Endodermal cell (in vitro differentiated cells): ENCODE results near the gene MAN2B1. TPM values are rescaled to one million over a fixed set of nuclear protein-coding genes. Genes with fewer than 3 reads are reported as not detected.

ENCODE experiments used
- DNase-seq: peaks from one replicate; pipeline ENCODE4 v3.0.0-alpha.2; 2017
- H3K27ac ChIP-seq: 2 replicates; pipeline ENCODE4 v1.5.1; 2013; ENCODE audit warnings: mild to moderate bottlenecking, low read depth, low read length, moderate library complexity
- H3K27me3 ChIP-seq: 2 replicates; pipeline ENCODE4 v1.6.1; 2013; ENCODE audit warnings: mild to moderate bottlenecking, low read length, moderate library complexity; ENCODE audit not compliant: insufficient read depth, control insufficient read depth, poor library complexity, severe bottlenecking
- H3K36me3 ChIP-seq: 2 replicates; pipeline ENCODE4 v1.7.0; 2013; ENCODE audit warnings: mild to moderate bottlenecking, low read length, moderate library complexity; ENCODE audit not compliant: control insufficient read depth, insufficient read depth
- H3K4me1 ChIP-seq: one replicate; pipeline ENCODE4 v1.7.0; 2013; ENCODE audit warnings: low read length; ENCODE audit not compliant: control insufficient read depth, insufficient read depth
- H3K4me3 ChIP-seq: 2 replicates; pipeline ENCODE4 v1.5.1; 2013; ENCODE audit warnings: mild to moderate bottlenecking, low read length, moderate library complexity
- H3K9ac ChIP-seq: 2 replicates; pipeline ENCODE4 v1.6.1; 2013; ENCODE audit warnings: mild to moderate bottlenecking, low read length, moderate library complexity; ENCODE audit not compliant: poor library complexity, severe bottlenecking; ENCODE audit errors: extremely low read depth
- H3K9me3 ChIP-seq: 2 replicates; pipeline ENCODE4 v1.6.1; 2013; ENCODE audit warnings: mild to moderate bottlenecking, low read length, moderate library complexity; ENCODE audit not compliant: control insufficient read depth
- H3K27ac Mint-ChIP-seq: 2 replicates; pipeline ENCODE4 v1.8.0; 2020; ENCODE audit warnings: mixed read lengths
- H3K27me3 Mint-ChIP-seq: 2 replicates; pipeline ENCODE4 v1.8.0; 2021; ENCODE audit warnings: mild to moderate bottlenecking, mixed read lengths; ENCODE audit not compliant: insufficient read depth
- H3K36me3 Mint-ChIP-seq: 2 replicates; pipeline ENCODE4 v1.8.0; 2020; ENCODE audit warnings: low read depth, mixed read lengths
- H3K4me1 Mint-ChIP-seq: 2 replicates; pipeline ENCODE4 v1.8.0; 2020; ENCODE audit warnings: mixed read lengths
- H3K4me3 Mint-ChIP-seq: 2 replicates; pipeline ENCODE4 v1.8.0; 2020; ENCODE audit warnings: mild to moderate bottlenecking, moderate library complexity, mixed read lengths
- H3K9me3 Mint-ChIP-seq: 2 replicates; pipeline ENCODE4 v1.8.0; 2020; ENCODE audit warnings: mild to moderate bottlenecking, mixed read lengths
- WGBS, 2 experiments: methylation state at CpG; one replicate each; pipeline versions ENCODE4 v1.1.5 to v1.1.7; 2013; ENCODE audit warnings: missing lambda C conversion rate in 2 of 2, mixed read lengths in 1 of 2; ENCODE audit not compliant: insufficient coverage in 1 of 2, insufficient read length in 1 of 2; 5-methylcytosine and 5-hydroxymethylcytosine counted together
- total RNA-seq, 2 donors: library from RNA; stranded (reverse); fragmentation: NEBNext Ultra II Directional in 1 of 2; extraction: Animal tissue kit (Norgen Biotek cat#: 25700) in 1 of 2; gene quantifications; 2 replicates in 1 of 2; 3 replicates in 1 of 2; pipeline ENCODE4 v1.2.1, GENCODE V29; 2021
- TF ChIP-seq, protein P1 (sequence below): fragments of 200-600 bp; sonication (generic); conservative IDR thresholded peaks from 2 replicates; pipeline ENCODE4 v1.5.0; 2021; ENCODE audit warnings: antibody characterized with exemption, mild to moderate bottlenecking

The MAN2B1 gene
- total RNA-seq, 2 donors from 2014 or later, result 101 to 113 TPM

DNA sequence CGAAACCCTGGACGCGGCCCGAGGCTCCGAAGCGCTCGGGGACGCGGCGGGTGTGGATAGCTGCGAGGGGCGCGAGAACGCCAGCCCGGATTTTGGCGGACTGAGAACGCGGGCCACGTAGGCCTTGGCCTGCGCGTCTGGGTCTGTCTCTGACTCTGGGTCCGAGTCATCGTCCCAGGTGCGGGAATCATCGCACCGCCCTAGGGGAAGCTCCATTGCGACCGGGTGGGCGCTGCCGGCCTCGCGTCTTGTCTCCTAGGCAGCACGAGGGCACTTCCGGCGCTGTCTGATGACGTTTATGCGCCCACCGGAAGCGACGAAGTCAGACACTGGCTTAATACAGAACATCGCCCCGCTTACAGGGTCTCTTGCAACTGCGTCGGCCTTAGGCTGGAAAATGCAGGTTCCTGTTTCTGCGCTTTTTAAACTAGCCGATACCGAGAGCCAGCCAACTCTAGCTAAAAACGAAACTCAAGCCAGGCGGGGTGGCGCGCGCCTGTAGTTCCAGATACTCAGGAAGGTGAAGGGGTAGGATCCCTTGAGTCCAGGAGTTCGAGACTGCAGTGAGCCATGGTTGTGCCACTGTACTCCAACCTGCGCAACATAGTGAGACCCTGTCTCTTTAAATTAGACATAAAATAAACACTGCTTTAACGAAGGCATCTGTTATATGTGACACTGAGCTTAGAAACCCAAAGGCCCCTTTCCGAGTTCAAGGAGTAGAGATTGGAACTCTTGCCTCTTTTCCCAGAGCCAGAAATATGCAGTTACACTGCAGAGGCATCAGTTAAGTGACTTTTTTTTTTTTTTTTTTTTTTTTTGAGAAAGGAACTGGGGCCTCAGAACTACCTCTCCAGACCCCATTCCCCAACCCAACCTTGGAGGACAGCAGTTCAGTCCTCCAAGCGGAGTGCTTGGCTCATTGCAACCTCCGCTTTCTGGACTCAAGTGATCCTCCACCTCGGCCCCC is 30.1 kb upstream of the MAN2B1 start, which contains the start of gene FBXW9:
Gene FBXW9 (minus strand): TSS at position 266 of the 970 bp plus-strand sequence. CDS start 50 bp downstream, at position 216.
- TF ChIP-seq, protein P1, sequence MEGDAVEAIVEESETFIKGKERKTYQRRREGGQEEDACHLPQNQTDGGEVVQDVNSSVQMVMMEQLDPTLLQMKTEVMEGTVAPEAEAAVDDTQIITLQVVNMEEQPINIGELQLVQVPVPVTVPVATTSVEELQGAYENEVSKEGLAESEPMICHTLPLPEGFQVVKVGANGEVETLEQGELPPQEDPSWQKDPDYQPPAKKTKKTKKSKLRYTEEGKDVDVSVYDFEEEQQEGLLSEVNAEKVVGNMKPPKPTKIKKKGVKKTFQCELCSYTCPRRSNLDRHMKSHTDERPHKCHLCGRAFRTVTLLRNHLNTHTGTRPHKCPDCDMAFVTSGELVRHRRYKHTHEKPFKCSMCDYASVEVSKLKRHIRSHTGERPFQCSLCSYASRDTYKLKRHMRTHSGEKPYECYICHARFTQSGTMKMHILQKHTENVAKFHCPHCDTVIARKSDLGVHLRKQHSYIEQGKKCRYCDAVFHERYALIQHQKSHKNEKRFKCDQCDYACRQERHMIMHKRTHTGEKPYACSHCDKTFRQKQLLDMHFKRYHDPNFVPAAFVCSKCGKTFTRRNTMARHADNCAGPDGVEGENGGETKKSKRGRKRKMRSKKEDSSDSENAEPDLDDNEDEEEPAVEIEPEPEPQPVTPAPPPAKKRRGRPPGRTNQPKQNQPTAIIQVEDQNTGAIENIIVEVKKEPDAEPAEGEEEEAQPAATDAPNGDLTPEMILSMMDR, result no peak
- H3K27me3 Mint-ChIP-seq, result no peaks in the 10 kb centered on the region
- peak within 1 kb of the TSS; percentile 97 for H3K27ac Mint-ChIP-seq
- peaks cover 2% of the 10 kb centered on the region for H3K4me1 Mint-ChIP-seq
- Histone ChIP-seq H3K4me1 (no peaks in the 10 kb centered on the region), H3K9ac (peak within 1 kb of the TSS; percentile 83), H3K36me3 (peaks cover 36% of the 10 kb centered on the region), H3K4me3 (peak within 1 kb of the TSS; percentile 91), H3K27ac (peak within 1 kb of the TSS; percentile 83), H3K27me3 (no peaks in the 10 kb centered on the region), H3K9me3 (no peaks in the 10 kb centered on the region)
- WGBS, 2 experiments, result 10 to 14% methylated on average over 21 to 59 of the region's 59 CpGs
- H3K9me3 Mint-ChIP-seq, result no peaks in the 10 kb centered on the region
- peak within 1 kb of the TSS; percentile 77 for H3K4me3 Mint-ChIP-seq
- peaks cover 26% of the 10 kb centered on the region for H3K36me3 Mint-ChIP-seq
- peak; percentile 98 for DNase-seq

- no peak overlapping the region for H3K27ac Mint-ChIP-seq
- H3K9me3 Mint-ChIP-seq, result no peaks in the 10 kb centered on the region
- H3K4me3 Mint-ChIP-seq, result peak overlapping the region; percentile 77
- H3K27me3 Mint-ChIP-seq, result no peaks in the 10 kb centered on the region
- Histone ChIP-seq H3K4me1 (no peaks in the 10 kb centered on the region), H3K27ac (no peak overlapping the region), H3K9ac (peak overlapping the region; percentile 83), H3K36me3 (peaks cover 29% of the 10 kb centered on the region), H3K4me3 (peak overlapping the region; percentile 91), H3K27me3 (no peaks in the 10 kb centered on the region), H3K9me3 (no peaks in the 10 kb centered on the region)
- H3K4me1 Mint-ChIP-seq, result peaks cover 2% of the 10 kb centered on the region
- 6 to 9% methylated on average over 12 to 36 of the region's 36 CpGs for WGBS, 2 experiments
- TF ChIP-seq, protein P1, result no peak
- DNase-seq, result no peak
- peaks cover 21% of the 10 kb centered on the region for H3K36me3 Mint-ChIP-seq
Observed at GRCh38 chr19:12695997-12696365, 29.4 kb upstream of the MAN2B1 start.

DNA sequence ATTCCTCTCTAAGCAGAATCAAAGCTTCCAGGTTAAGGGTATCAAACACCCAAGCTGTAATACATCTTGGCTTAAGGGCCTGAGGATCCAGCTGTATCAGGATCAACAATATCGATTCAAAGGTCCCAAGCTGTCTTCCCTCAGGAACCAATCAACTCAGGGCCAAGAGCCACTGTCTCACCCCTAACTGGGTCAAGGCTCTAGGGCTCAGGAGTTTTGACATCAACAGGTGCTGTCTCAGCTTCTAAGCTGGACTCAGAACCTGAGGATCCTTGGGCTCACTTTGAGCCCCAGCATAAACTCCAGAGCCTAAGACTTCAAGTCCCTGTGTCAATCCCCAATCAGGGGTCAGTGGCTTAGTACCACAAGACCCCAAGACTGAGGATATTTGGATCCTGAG is 29.0 kb upstream of the MAN2B1 start:
- Histone ChIP-seq H3K9ac (peak overlapping the region; percentile 83), H3K4me3 (peak overlapping the region; percentile 91), H3K4me1 (no peaks in the 10 kb centered on the region), H3K27me3 (no peaks in the 10 kb centered on the region), H3K9me3 (no peaks in the 10 kb centered on the region), H3K36me3 (peaks cover 25% of the 10 kb centered on the region), H3K27ac (no peak overlapping the region)
- Mint-ChIP-seq H3K4me3 (peak overlapping the region; percentile 77), H3K27me3 (no peaks in the 10 kb centered on the region), H3K27ac (no peak overlapping the region), H3K9me3 (no peaks in the 10 kb centered on the region), H3K4me1 (peaks cover 2% of the 10 kb centered on the region), H3K36me3 (peaks cover 17% of the 10 kb centered on the region)
- WGBS, 2 experiments, result 91 to 92% methylated on average over 1 of the region's 1 CpG
- no peak for DNase-seq
- TF ChIP-seq, protein P1, result no peak
